HUES6 (cell line): Measurements from ENCODE around the gene P4HA1.
"Not testable (repeated sequence)": the region's sequence is repeated elsewhere in the genome, so short reads cannot be mapped to it uniquely, and the experiment has no call there.

ENCODE experiments used
- H3K27ac ChIP-seq: 2 replicates; pipeline ENCODE4 v1.7.0; 2013; ENCODE audit warnings: low read depth, mild to moderate bottlenecking, low read length, inconsistent platforms
- H3K27me3 ChIP-seq: 2 replicates; pipeline ENCODE4 v1.6.1; 2013; ENCODE audit warnings: low read length; ENCODE audit not compliant: control insufficient read depth, insufficient read depth
- H3K36me3 ChIP-seq: 2 replicates; pipeline ENCODE4 v1.6.1; 2013; ENCODE audit warnings: low read length; ENCODE audit not compliant: control insufficient read depth, insufficient read depth
- H3K4me1 ChIP-seq: 2 replicates; pipeline ENCODE4 v1.6.1; 2013; ENCODE audit warnings: low read length; ENCODE audit not compliant: control insufficient read depth, insufficient read depth
- H3K4me3 ChIP-seq: 2 replicates; pipeline ENCODE4 v1.5.1; 2013; ENCODE audit warnings: low read depth, low read length
- H3K9ac ChIP-seq: one replicate; pipeline ENCODE4 v1.6.1; 2013; ENCODE audit warnings: mild to moderate bottlenecking, low read length
- H3K9me3 ChIP-seq: 2 replicates; pipeline ENCODE4 v1.6.1; 2013; ENCODE audit warnings: low read depth, low read length; ENCODE audit not compliant: control insufficient read depth, insufficient read depth

P4HA1 gene

DNA sequence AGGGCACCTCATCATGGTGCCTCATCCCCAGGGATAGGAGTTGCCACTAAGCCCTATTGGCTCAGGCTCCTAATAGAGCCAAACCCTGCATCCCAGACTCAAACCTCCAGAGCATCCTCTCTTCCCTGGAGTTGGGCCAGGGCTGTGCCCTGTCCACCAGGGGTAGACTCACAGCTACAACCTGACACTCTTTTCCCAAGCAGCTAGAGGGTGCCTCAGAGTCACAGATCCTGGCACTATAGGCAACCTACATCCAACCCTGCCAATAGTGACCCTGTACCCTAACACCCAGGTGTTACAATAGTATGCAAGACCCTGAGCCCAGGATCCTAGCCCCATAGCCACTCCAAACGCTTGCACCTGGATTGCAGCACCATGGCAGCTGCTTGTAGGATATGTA lies 78.0 kb downstream of the P4HA1 start:
- H3K9ac ChIP-seq, result no peak overlapping the region
- no peak overlapping the region for H3K27ac ChIP-seq
- no peaks in the 10 kb centered on the region for H3K9me3 ChIP-seq
- H3K36me3 ChIP-seq, result peaks cover 13% of the 10 kb centered on the region
- no peak overlapping the region for H3K4me3 ChIP-seq
- H3K27me3 ChIP-seq, result no peaks in the 10 kb centered on the region
- H3K4me1 ChIP-seq, result peaks cover 5% of the 10 kb centered on the region; the same call in 1 of the 2 replicates

DNA sequence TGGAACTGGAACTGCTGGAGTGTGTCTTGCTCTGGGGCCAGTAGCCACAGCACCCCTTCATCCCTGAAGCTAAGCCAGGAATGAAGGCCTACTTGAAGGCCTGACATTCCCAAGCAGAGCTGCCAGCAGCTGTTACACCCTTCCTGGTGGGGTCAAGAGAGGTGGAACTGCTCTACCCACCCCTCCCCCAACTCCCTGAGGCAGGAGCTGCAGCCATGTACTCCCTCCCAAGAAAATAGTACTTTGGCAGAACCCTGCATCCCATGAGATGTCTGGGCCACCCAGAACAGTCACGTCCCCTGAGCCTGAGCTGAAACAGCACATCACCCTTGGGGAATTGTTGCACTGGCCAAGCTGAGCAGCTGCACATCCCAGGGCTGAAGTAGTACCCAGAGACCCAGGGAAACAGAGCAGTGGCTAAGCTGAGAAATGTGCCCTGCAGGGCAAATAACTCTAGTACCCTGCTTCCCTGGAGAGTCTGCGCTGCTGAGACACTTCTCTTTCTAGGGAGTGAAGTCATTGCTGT lies 78.6 kb downstream of the P4HA1 start:
- H3K4me1 ChIP-seq, result peaks cover 5% of the 10 kb centered on the region; the same call in 1 of the 2 replicates
- no peak overlapping the region for H3K27ac ChIP-seq
- no peak overlapping the region for H3K4me3 ChIP-seq
- no peak overlapping the region for H3K9ac ChIP-seq
- peaks cover 16% of the 10 kb centered on the region for H3K36me3 ChIP-seq
- H3K27me3 ChIP-seq, result no peaks in the 10 kb centered on the region
- H3K9me3 ChIP-seq, result no peaks in the 10 kb centered on the region

DNA sequence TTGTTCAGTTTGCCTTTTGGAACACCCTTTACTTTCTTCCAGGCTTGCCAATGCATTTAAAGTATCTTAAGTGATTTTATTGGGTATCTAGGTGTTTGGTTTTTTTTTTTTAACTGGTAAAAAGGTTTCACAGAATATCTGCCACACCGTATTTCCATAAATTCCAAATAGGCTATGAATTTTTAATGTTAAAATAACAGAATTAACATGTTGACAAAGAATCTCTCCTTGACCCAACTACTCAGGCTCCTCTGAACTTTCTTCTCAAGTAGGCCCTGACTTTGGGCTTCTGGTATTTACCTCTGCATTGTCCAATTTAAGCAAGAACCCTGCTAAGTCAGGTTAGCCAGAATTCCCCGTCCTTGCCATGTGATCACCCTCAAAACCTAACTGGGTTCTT lies 80.9 kb downstream of the P4HA1 start:
- peaks cover 21% of the 10 kb centered on the region for H3K36me3 ChIP-seq
- H3K4me3 ChIP-seq, result no peak overlapping the region
- no peaks in the 10 kb centered on the region for H3K9me3 ChIP-seq
- no peak overlapping the region for H3K9ac ChIP-seq
- no peaks in the 10 kb centered on the region for H3K27me3 ChIP-seq
- H3K27ac ChIP-seq, result no peak overlapping the region
- peaks cover 5% of the 10 kb centered on the region; the same call in 1 of the 2 replicates for H3K4me1 ChIP-seq

DNA sequence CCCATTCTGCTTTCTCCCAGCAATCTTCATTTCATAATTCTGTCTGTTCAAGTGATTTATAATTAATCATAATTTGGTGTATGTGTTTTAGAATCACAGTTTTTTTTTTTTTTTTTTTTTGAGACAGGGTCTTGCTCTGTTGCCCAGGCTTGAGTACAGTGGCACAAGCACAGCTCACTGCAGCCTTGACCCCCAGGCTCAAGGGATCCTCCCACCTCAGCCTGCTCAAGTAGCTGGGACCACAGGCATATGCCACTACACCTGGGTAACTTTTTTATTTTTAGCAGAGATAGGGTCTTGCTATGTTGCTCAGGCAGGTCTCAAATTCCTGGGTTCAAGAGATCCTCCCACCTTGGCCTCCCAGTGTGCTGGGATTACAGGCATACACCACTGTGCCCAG lies 92.8 kb downstream of the P4HA1 start:
- Histone ChIP-seq H3K27me3 (no peaks in the 10 kb centered on the region), H3K36me3 (peaks cover 18% of the 10 kb centered on the region), H3K4me3 (no peak overlapping the region), H3K9me3 (no peaks in the 10 kb centered on the region), H3K9ac (no peak overlapping the region), H3K4me1 (no peaks in the 10 kb centered on the region), H3K27ac (no peak overlapping the region)

- H3K9me3 ChIP-seq, result 0 out of 2 replicates have a peak, but pooled peaks cover 2% of the 10 kb centered on the region
- H3K9ac ChIP-seq, result no peak overlapping the region
- peaks cover 7% of the 10 kb centered on the region; the same call in 1 of the 2 replicates for H3K36me3 ChIP-seq
- H3K27ac ChIP-seq, result no peak overlapping the region
- H3K4me1 ChIP-seq, result no peaks in the 10 kb centered on the region
- no peak overlapping the region for H3K4me3 ChIP-seq
- H3K27me3 ChIP-seq, result no peaks in the 10 kb centered on the region
Measured at GRCh38 chr10:73000973-73001372, 95.7 kb downstream of the P4HA1 start.

- Histone ChIP-seq H3K4me1 (no peaks in the 10 kb centered on the region), H3K27me3 (no peaks in the 10 kb centered on the region), H3K9me3 (0 out of 2 replicates have a peak, but pooled peaks cover 2% of the 10 kb centered on the region), H3K27ac (no peak overlapping the region), H3K4me3 (no peak overlapping the region), H3K9ac (no peak overlapping the region), H3K36me3 (no peaks in the 10 kb centered on the region)
Measured at GRCh38 chr10:72997099-72997498, 99.6 kb downstream of the P4HA1 start.

DNA sequence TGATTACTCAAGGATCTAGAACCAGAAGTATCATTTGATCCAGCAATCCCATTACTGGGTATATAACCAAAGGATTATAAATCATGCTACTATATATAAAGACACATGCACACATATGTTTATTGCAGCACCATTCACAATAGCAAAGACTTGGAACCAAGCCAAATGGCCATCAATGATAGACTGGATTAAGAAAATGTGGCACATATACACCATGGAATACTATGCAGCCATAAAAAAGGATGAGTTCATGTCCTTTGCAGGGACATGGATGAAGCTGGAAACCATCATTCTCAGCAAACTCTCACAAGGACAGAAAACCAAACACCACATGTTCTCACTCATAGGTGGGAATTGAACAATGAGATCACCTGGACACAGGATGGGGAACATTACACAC lies 101.2 kb downstream of the P4HA1 start:
- H3K9me3 ChIP-seq, H3K27ac ChIP-seq, H3K4me1 ChIP-seq, H3K27me3 ChIP-seq, H3K9ac ChIP-seq, H3K4me3 ChIP-seq, H3K36me3 ChIP-seq: not testable (repeated sequence)

DNA sequence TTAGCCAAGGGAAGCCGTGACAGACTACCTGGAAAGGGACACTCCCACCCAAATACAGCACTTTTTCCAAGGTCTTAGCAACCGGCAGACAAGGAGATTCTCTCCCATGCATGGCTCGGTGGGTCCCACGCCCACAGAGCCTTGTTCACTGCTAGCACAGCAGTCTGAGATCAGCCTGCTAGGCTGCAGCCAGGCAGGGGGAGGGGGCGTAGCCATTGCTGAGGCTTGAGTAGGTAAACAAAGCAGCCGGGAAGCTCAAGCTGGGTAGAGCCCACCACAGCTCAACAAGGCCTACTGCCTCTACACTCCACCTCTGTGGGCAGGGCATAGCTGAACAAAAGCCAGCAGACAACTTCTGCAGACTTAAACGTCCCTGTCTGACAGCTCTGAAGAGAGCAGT lies 106.9 kb downstream of the P4HA1 start:
- H3K9me3 ChIP-seq, H3K27me3 ChIP-seq, H3K27ac ChIP-seq, H3K36me3 ChIP-seq, H3K9ac ChIP-seq, H3K4me3 ChIP-seq, H3K4me1 ChIP-seq: not testable (repeated sequence)

- not testable (repeated sequence) for H3K27ac ChIP-seq, H3K4me1 ChIP-seq
Measured at GRCh38 chr10:72984618-72985017, 112.0 kb downstream of the P4HA1 start.

GRCh38 chr10:72981882-72982529 lies 114.7 kb downstream of the P4HA1 start:
- H3K9me3 ChIP-seq, result peaks cover 5% of the 10 kb centered on the region
- no peak overlapping the region for H3K4me3 ChIP-seq
- H3K27ac ChIP-seq, result no peak overlapping the region
- no peak overlapping the region for H3K9ac ChIP-seq
- 0 out of 2 replicates have a peak, but pooled peaks cover 3% of the 10 kb centered on the region for H3K4me1 ChIP-seq
- no peaks in the 10 kb centered on the region for H3K27me3 ChIP-seq
- H3K36me3 ChIP-seq, result no peaks in the 10 kb centered on the region

More at GRCh38 chr10:72984618-72985017, 112.0 kb downstream of the P4HA1 start:
- H3K27me3 ChIP-seq, H3K9ac ChIP-seq, H3K4me3 ChIP-seq, H3K9me3 ChIP-seq, H3K36me3 ChIP-seq: not testable (repeated sequence)

- peaks cover 7% of the 10 kb centered on the region for H3K9me3 ChIP-seq
- H3K36me3 ChIP-seq, result no peaks in the 10 kb centered on the region
- H3K9ac ChIP-seq, result no peak overlapping the region
Measured at GRCh38 chr10:72981028-72981881, 115.4 kb downstream of the P4HA1 start.

More at GRCh38 chr10:72981028-72981881, 115.4 kb downstream of the P4HA1 start:
- Histone ChIP-seq H3K27ac (no peak overlapping the region), H3K4me1 (0 out of 2 replicates have a peak, but pooled peaks cover 3% of the 10 kb centered on the region), H3K27me3 (no peaks in the 10 kb centered on the region), H3K4me3 (no peak overlapping the region)
